GM06990 (cell line): ENCODE measurements around the gene TTLL5.

Source experiments
- DNase-seq: peaks from one replicate; pipeline ENCODE4 v3.0.0-alpha.2; 2011; ENCODE audit not compliant: insufficient read length; ENCODE audit errors: extremely low read depth
- H3K27me3 ChIP-seq: replicated peaks from 2 replicates; pipeline ENCODE4 v1.6.0; 2011; ENCODE audit warnings: low read length; ENCODE audit not compliant: control insufficient read depth, insufficient read depth
- H3K36me3 ChIP-seq: 2 replicates; pipeline ENCODE4 v1.5.1; 2011; ENCODE audit warnings: low read length; ENCODE audit not compliant: control insufficient read depth, insufficient read depth
- H3K4me3 ChIP-seq: replicated peaks from 2 replicates; pipeline ENCODE4 v1.5.1; 2011; ENCODE audit warnings: low read depth, mild to moderate bottlenecking, control low read depth, low read length
- TF ChIP-seq, protein P1 (sequence below): IDR thresholded peaks from 2 replicates; pipeline ENCODE4 v1.5.1; 2011; ENCODE audit warnings: low read length, control low read depth, mild to moderate bottlenecking, inconsistent platforms; ENCODE audit not compliant: insufficient read depth, poor library complexity, severe bottlenecking

The TTLL5 gene

DNA sequence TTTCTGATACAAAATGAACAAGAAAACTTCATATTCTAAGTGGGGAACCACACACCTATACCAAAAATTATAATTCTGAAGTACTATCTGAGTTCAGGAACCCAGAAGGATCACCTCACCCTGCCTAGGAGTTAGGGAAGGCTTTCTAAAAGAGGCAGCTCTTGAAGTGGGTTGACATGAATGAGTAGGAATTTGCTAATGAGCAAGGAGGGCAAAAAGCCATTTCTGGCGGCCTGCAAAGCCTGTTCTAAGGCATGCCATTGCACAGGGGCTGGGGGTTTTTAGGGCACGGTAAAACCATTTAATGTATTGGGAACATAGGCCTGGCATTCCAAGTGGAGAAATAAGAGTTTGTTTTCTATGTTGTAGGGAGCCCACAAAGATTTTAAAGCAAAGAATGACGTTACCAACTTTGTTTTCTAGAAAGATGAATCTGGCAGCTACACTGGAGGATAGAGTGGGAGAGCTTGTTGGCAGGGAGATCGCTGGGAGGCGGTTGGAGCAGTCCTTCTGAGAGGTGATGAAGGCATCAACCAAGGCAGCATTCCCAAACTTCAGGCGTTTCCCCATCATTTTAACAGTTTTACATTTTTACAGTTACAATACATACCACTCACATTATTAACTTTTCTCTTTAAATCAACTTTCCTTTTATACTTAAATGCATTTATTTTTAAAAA is 338.6 kb downstream of the TTLL5 start:
- DNase-seq: no peak

DNA sequence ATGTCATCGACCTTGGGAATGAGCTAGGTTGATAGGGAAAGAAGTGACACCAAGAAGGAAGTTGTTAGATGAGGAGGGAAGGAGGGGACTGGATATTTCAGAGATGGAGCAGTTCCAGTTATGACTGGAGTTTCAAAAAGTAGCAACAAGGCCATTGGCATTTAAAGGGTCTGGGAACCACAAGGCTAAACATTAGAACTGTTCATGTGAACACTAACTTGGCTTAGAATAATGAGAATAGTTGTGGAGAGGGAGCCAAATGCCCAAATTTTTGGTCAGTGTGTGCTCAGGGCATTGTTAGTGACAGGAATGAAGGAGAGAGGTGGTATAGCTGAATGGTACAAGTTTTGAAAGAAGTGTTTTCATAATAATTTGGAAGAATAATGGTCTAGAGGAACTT is 341.3 kb downstream of the TTLL5 start:
- Histone ChIP-seq H3K36me3 (peaks cover 5% of the 10 kb centered on the region), H3K27me3 (no peaks in the 10 kb centered on the region), H3K4me3 (no peak overlapping the region)
- no peak for DNase-seq
- TF ChIP-seq, protein P1, sequence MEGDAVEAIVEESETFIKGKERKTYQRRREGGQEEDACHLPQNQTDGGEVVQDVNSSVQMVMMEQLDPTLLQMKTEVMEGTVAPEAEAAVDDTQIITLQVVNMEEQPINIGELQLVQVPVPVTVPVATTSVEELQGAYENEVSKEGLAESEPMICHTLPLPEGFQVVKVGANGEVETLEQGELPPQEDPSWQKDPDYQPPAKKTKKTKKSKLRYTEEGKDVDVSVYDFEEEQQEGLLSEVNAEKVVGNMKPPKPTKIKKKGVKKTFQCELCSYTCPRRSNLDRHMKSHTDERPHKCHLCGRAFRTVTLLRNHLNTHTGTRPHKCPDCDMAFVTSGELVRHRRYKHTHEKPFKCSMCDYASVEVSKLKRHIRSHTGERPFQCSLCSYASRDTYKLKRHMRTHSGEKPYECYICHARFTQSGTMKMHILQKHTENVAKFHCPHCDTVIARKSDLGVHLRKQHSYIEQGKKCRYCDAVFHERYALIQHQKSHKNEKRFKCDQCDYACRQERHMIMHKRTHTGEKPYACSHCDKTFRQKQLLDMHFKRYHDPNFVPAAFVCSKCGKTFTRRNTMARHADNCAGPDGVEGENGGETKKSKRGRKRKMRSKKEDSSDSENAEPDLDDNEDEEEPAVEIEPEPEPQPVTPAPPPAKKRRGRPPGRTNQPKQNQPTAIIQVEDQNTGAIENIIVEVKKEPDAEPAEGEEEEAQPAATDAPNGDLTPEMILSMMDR: no peak

More for the DNA sequence above, 338.6 kb downstream of the TTLL5 start:
- Histone ChIP-seq H3K4me3 (no peak overlapping the region), H3K27me3 (no peaks in the 10 kb centered on the region), H3K36me3 (peaks cover 5% of the 10 kb centered on the region)
- TF ChIP-seq, protein P1: no peak
